ENCODE measurements around the gene FAM53C.

GRCh38 chr5:138334867-138335447, 3.1 kb upstream of the FAM53C start:
- TF ChIP-seq GATA2 (IDR thresholded peaks at IDR 0.05; ENCODE audit: low read depth, low read length) (no peak), GATA3 (IDR thresholded peaks at IDR 0.05; ENCODE audit: low read depth, low read length) (no peak)
